SK-N-DZ (cell line): Measurements from ENCODE around the gene CDY2B. TPM values are rescaled to one million over a fixed set of nuclear protein-coding genes. Genes with fewer than 3 reads are reported as not detected.
"Not testable (repeated sequence)": the region's sequence is repeated elsewhere in the genome, so short reads cannot be mapped to it uniquely, and the experiment has no call there.

Experiments
- DNase-seq: peaks from one replicate; pipeline ENCODE4 v3.0.0-alpha.2; 2015; ENCODE audit warnings: low spot score
- polyA plus RNA-seq, 2 experiments: library from polyadenylated mRNA; depleted of rRNA; stranded (reverse); fragments of >200 nt; gene quantifications; 2 replicates each; pipeline ENCODE4 v1.2.3, GENCODE V29; 2014

CDY2B gene, protein sequence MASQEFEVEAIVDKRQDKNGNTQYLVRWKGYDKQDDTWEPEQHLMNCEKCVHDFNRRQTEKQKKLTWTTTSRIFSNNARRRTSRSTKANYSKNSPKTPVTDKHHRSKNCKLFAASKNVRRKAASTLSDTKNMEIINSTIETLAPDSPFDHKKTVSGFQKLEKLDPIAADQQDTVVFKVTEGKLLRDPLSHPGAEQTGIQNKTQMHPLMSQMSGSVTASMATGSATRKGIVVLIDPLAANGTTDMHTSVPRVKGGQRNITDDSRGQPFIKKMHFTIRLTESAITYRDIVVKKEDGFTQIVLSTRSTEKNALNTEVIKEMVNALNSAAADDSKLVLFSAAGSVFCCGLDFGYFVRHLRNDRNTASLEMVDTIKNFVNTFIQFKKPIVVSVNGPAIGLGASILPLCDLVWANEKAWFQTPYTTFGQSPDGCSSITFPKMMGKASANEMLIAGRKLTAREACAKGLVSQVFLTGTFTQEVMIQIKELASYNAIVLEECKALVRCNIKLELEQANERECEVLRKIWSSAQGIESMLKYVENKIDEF
- polyA plus RNA-seq (2014; cell fraction: cytosol; rRNA removed): not detected in 2 replicates
- polyA plus RNA-seq (2014; cell fraction: nucleus; rRNA removed): not detected in 2 replicates

DNA sequence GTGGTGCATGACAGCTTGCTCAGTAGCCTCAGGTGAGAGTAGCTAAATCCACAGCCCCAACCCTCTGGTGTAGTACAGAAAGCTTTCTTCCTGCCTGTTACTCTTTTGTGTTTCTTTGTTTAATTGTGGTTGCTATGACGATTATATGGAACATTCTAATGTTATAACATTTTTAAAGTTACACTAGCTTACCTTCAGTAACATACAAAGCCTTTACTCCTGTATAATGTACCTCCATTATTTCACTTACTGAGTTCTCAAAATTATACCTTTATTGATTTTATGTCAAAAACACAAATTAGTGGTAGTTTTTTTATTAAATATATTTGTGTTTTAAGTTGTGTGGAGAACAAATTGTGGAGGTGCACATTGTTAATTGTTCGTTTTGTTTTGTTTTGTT lies at the start of gene CDY2B:
CDY2B (minus strand) TSS at position 101 of the 400 bp plus-strand sequence. CDS start 328 bp downstream, outside the sequence.
- not testable (repeated sequence) for DNase-seq

DNA sequence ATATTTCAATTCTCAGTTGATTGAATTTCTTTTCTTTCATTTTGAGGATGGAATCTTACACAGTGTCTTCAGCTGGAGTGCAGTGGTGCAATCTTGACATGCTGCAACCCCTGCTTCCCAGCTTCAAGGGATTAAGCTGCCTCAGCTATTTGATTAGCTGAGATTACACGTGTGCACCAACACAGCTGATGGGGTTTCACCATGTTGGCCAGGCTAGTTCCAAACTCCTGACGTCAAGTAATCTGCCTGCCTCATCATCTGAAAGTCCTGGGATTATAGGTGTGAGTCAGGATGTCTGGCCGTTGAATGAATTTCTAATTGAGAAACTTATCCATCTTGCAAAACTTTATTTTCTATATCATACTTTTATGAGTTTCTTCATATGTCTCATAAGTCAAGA lies 28.0 kb upstream of the CDY2B start:
- DNase-seq: not testable (repeated sequence)

DNA sequence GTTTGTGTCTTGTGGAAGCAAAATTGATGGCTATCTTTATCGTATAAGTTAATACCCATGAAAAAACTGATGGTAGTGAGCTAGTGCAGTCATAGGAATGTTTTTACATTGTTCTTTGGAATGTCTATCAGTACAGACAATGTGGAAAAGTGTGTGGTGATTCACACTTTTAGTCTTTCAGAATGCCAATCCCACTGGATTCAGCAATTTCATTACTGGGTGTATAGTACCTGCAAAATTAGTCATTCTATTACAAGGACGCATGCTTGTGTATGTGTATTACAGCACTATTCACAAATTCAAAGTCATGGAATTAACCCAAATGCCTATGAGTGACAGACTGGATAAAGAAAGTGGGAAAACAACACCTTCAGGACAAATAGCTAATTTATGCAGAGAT lies 27.3 kb upstream of the CDY2B start:
- DNase-seq: not testable (repeated sequence)

DNA sequence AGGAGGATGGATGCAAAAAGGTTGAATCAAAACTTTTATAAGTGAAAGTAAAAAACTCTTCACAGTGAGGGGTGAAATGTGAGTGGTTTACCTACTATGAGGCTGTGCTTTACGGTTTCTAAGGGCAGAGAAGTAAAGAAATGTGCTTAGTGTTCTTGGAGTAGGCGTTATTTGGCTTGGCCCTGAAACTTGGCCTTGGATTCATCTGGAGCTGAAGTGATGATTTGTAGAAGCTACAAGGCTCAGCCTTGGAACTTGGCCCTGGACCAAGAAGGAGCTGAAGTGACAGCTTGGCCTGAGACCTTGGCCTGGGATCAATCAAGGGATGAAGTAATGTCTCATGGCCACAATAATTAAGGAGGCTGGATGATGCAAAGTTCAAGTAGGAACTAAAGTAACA lies 1.7 kb upstream of the CDY2B start:
- DNase-seq: not testable (repeated sequence)

DNA sequence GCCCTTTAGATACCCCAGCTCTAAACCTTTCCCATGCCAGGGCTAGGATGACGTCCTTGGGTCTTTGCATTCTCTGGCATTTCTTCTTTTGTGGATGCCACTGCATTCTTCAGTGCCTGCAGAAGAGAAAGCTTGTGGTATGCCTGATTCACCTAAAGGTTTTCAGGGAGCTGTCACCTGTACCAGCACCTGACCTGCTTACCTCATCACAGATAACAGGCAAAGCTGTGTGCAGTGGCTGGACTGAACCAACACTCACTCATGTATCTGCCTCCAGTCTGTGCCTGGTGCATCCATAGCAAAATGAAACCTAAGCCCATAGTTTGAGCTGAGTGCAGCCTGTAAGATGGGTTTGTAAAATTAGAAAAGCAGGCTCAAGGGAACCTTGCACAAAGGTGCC lies 3.3 kb downstream of the CDY2B start:
- DNase-seq: not testable (repeated sequence)

DNA sequence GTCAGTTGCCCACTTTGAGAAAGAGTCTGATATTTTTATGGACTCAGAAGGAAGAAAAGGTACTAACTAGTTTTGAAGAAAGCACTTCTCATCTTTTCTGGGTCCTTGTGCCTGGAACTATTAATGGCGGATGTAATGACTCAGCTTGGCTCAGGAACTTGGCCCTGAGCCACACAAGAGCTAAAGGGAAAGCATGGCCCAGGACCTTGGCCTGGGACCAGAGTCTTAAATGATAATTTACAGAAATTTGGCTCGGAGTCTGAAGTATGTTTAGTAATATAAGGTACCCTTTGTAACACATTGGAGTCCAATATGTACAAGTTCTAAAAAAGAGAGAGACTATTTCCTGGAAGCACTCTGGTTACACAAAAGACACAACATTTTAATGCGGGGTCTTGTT lies 4.6 kb downstream of the CDY2B start:
- not testable (repeated sequence) for DNase-seq

DNA sequence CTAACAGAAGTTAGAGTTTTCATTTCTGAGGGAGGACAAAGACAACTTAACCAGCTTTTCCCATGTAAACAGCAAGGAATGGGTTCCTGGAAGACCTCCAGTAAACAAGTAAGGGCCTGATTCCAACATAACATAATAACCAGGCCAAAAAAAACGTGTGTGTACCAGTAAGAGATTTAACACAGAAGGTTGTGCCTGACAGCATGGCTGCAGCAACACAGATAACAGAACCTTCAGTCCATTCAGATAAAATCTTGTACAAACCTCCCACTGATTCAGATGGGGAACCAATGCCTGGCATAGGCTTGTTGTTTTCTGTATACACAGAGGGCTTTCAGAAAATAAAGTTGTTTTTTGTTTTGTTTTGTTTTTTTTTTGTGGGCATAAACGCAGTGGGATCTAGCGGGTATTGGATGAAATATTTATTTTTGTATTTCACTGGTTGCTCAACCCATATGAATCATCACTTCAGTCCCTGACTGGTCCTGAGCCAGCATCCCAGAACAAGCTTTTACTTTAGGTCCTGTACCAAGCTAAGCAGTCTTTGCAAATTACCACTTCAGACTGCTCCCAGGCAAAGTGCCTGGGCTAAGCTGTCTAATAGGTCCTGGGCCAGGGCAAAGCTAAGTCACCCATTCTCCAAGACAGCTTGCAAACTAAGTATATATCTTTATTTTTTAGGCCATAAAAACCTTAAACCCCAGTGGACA lies 8.7 kb downstream of the CDY2B start:
- DNase-seq: not testable (repeated sequence)

DNA sequence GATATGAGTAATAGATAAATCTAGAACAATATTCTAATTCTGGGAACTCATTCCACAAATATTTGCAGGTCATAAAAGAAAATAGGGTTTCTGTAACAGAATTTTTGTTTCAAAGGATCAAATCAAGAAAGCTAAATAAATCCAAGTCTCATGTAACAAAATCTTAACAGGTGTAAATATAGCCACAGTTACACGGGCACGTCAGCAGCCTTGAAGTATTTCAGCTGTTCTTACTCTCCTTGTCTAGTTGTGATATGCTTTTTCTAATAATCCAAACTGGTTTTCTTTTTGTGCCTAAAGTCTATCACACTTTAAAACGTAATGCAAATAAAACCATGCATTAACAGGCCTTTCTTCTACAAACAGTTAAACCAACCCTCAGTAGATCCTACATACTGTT lies 9.3 kb downstream of the CDY2B start:
- not testable (repeated sequence) for DNase-seq

DNA sequence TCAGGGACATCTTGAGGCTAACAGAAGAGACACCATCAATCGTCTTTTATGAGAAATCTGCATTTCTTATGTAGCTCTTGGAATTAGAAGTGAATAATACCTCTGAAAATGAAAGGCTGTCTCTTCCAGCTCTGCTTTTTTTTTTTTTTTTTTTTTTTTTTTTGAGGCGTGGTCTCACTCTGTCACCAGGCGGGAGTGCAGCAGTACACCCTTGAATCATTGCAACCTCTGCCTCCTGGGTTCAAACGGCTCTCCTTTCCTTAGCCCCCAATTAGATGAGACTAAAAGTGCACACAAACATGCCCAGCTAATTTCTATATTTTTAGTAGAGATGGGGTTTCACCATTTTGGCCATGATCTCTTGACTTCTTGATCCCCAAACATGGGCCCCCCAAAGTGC lies 12.2 kb downstream of the CDY2B start:
- DNase-seq: not testable (repeated sequence)

DNA sequence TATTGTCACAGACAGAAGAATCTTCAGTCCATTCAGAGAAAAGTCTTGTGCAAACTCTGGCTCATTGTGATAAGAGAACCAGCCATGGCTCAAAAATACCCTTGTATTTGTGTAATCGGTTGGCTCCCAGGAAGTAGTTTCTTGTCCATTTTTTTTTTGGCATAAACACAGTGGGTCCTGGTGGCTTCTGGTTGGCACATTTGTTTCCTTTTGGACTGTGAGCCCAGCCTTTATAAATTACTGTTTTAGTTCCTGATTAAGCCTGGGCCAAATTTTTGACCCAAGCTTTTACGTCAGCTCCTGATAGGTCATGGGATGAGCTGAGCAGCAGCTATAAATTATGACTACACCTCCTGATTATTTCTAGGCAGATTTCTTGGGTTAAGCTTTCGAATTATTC lies 19.4 kb downstream of the CDY2B start:
- DNase-seq: not testable (repeated sequence)

DNA sequence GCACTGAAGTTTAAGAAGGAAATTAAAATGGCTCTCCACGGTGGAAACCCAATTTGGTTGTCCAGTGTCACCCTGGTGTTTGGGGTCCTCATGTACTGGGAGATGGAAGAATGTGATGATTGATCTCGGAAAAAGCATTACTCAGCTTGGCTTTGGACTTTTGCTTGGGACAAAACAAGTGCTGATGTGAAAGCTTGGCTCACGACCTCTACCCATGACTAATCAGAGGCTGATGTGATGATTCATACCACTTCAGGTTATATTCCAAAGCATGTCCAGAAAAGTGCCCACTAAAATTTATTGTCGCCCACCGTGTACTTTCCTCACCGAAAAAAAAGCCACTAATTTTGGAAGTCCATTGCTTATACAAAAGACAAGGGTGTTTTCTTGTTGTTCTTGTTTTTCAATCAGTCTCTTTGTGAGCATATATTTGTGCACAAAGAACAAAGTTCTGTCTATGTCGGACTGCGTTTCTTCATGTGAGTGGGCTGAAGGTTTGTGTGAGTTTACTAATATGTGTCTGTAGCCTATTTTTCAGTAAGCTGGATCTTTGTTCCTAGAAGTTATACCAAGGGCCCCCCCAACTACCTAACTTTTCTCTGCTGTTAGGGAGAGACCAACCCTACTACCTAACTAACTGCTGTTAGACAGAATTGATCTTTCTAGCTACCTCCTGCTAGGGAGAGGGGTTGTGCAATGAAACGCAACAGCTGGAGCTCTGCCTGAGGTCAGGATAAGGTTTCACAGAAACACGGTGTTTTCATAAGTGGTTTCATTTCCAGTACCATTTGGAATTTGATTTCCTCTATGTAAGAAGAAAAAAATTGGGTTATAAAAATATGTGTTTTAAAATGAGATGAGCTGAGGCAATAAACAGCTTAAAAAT lies 22.8 kb downstream of the CDY2B start:
- DNase-seq: not testable (repeated sequence)

DNA sequence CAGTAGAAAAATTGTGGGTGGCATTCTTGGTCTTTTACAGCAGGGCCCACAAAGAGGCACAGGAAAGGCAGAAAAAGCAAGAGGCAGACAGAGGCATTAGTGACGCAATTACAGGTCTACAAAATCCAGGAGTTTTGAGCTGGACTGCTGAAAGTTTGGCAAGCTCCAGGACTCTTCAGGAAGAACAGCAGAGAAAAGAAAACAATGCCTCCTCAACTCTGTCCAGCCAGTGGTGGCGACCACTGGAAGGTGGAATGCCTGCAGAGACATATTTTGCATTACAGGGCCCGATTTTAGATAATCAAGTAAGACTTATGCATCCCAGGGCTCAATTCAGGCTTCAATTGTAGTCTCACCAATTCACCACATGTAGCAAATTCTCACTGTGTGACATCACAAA lies 23.5 kb downstream of the CDY2B start:
- DNase-seq: not testable (repeated sequence)

DNA sequence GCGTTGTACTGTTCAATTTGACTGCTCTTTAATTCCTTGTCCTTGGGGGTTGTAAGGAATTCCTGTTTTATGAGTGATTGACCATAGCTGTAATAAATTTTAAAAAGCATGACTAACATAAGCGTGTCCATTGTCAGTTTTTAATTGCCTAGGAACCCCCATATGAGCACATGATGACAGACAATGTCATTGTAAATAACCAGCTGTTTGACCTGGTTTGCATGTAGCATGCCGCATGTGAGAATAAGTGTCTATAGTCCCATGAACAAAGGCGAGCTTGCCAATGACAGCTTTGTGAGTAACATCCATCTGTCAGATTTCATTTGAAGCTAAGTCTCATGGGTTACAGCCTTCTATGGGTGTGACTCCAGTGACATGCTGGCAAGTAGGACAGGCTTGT lies 30.9 kb downstream of the CDY2B start:
- DNase-seq: not testable (repeated sequence)

DNA sequence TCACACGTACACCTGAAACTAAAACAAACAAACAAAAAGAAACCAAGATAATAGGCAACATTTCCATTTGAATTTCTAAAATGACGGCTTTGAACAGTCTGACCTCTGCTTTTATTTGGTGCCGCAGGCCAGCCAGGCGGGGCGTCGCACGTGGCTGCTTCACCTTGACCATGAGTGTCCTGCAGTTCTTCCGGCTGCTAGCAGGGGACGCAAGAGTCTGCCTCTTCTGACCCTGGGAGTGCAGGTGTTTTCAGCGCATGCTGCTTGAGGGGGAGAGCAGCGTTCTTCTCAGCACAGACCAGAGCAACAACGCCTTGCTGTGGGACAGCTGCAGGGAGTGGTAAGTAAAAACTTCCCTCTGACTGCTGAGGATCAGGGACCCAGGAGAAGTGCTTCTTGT lies 47.9 kb downstream of the CDY2B start:
- DNase-seq: not testable (repeated sequence)
